Measurements from ENCODE around the gene PLAGL1. TPM values are rescaled to one million over a fixed set of nuclear protein-coding genes. Genes with fewer than 3 reads are reported as not detected.

Gene PLAGL1
- 90.3 and 103 TPM in 2 replicates for total RNA-seq
- long read RNA-seq, partial matches to known transcripts, result 0 of 13 reads
- long read RNA-seq, other reads (novel, unspliced or antisense), result 12 of 13 reads

- peaks cover 9% of the 10 kb centered on the region for H3K27me3 Mint-ChIP-seq (ENCODE audit: unreplicated experiment)
- H3K27ac Mint-ChIP-seq (ENCODE audit: unreplicated experiment), result peak within 1 kb of the TSS; percentile 76
- no peaks in the 10 kb centered on the region for H3K9me3 Mint-ChIP-seq (ENCODE audit: unreplicated experiment)
- peak; percentile 85 for DNase-seq (ENCODE audit: extremely low spot score, unreplicated experiment)
- peaks cover 9% of the 10 kb centered on the region for H3K36me3 Mint-ChIP-seq (ENCODE audit: unreplicated experiment)
- H3K4me3 Mint-ChIP-seq (ENCODE audit: unreplicated experiment), result peak within 1 kb of the TSS; percentile 78
- no peak for TF ChIP-seq CTCF (IDR thresholded peaks at IDR 0.05)
- H3K4me1 Mint-ChIP-seq (ENCODE audit: unreplicated experiment), result peaks cover 22% of the 10 kb centered on the region
These were observed at the start of gene PLAGL1 for GRCh38 chr6:144008120-144008811. Gene PLAGL1 (minus strand): TSS chr6:144008259. CDS start chr6:143948136, 60,123 bp downstream.

- no peaks in the 10 kb centered on the region for H3K4me1 Mint-ChIP-seq (ENCODE audit: unreplicated experiment)
- H3K27me3 Mint-ChIP-seq (ENCODE audit: unreplicated experiment), result peaks cover 51% of the 10 kb centered on the region
- no peak overlapping the region for H3K27ac Mint-ChIP-seq (ENCODE audit: unreplicated experiment)
- no peak for TF ChIP-seq CTCF (IDR thresholded peaks at IDR 0.05)
- H3K4me3 Mint-ChIP-seq (ENCODE audit: unreplicated experiment), result no peak overlapping the region
- no peak for DNase-seq (ENCODE audit: extremely low spot score, unreplicated experiment)
- no peaks in the 10 kb centered on the region for H3K36me3 Mint-ChIP-seq (ENCODE audit: unreplicated experiment)
- H3K9me3 Mint-ChIP-seq (ENCODE audit: unreplicated experiment), result no peaks in the 10 kb centered on the region
These were observed 47.3 kb upstream of the PLAGL1 start for GRCh38 chr6:144055121-144055931.

GRCh38 chr6:144053601-144054000 is 45.5 kb upstream of the PLAGL1 start:
- DNase-seq (ENCODE audit: extremely low spot score, unreplicated experiment), result no peak
- peaks cover 66% of the 10 kb centered on the region for H3K27me3 Mint-ChIP-seq (ENCODE audit: unreplicated experiment)
- no peaks in the 10 kb centered on the region for H3K4me1 Mint-ChIP-seq (ENCODE audit: unreplicated experiment)
- peaks cover 6% of the 10 kb centered on the region for H3K9me3 Mint-ChIP-seq (ENCODE audit: unreplicated experiment)
- TF ChIP-seq CTCF (IDR thresholded peaks at IDR 0.05), result no peak
- H3K36me3 Mint-ChIP-seq (ENCODE audit: unreplicated experiment), result no peaks in the 10 kb centered on the region
- H3K27ac Mint-ChIP-seq (ENCODE audit: unreplicated experiment), result no peak overlapping the region
- no peak overlapping the region for H3K4me3 Mint-ChIP-seq (ENCODE audit: unreplicated experiment)

- TF ChIP-seq CTCF (IDR thresholded peaks at IDR 0.05), result no peak
- no peak overlapping the region for H3K4me3 Mint-ChIP-seq (ENCODE audit: unreplicated experiment)
- peaks cover 6% of the 10 kb centered on the region for H3K9me3 Mint-ChIP-seq (ENCODE audit: unreplicated experiment)
- no peak overlapping the region for H3K27ac Mint-ChIP-seq (ENCODE audit: unreplicated experiment)
- DNase-seq (ENCODE audit: extremely low spot score, unreplicated experiment), result no peak
- H3K36me3 Mint-ChIP-seq (ENCODE audit: unreplicated experiment), result no peaks in the 10 kb centered on the region
- no peaks in the 10 kb centered on the region for H3K4me1 Mint-ChIP-seq (ENCODE audit: unreplicated experiment)
- peaks cover 65% of the 10 kb centered on the region for H3K27me3 Mint-ChIP-seq (ENCODE audit: unreplicated experiment)
These were observed 44.4 kb upstream of the PLAGL1 start for GRCh38 chr6:144052488-144052887.

- Mint-ChIP-seq H3K9me3 (ENCODE audit: unreplicated experiment) (peaks cover 6% of the 10 kb centered on the region), H3K27me3 (ENCODE audit: unreplicated experiment) (peaks cover 54% of the 10 kb centered on the region), H3K4me1 (ENCODE audit: unreplicated experiment) (no peaks in the 10 kb centered on the region), H3K36me3 (ENCODE audit: unreplicated experiment) (no peaks in the 10 kb centered on the region), H3K27ac (ENCODE audit: unreplicated experiment) (no peak overlapping the region), H3K4me3 (ENCODE audit: unreplicated experiment) (no peak overlapping the region)
- no peak for DNase-seq (ENCODE audit: extremely low spot score, unreplicated experiment)
- TF ChIP-seq CTCF (IDR thresholded peaks at IDR 0.05), result no peak
These were observed 41.3 kb upstream of the PLAGL1 start for GRCh38 chr6:144049386-144049785.
